ENCODE measurements around the gene COTL1.

The COTL1 gene, protein sequence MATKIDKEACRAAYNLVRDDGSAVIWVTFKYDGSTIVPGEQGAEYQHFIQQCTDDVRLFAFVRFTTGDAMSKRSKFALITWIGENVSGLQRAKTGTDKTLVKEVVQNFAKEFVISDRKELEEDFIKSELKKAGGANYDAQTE

GRCh38 chr16:84617791-84618580 is at the start of gene COTL1:
Gene COTL1 (minus strand): TSS chr16:84618078. CDS start chr16:84617914, 164 bp downstream.
- DNase-seq, result peak; percentile 98

GRCh38 chr16:84665843-84666242 is 48.0 kb upstream of the COTL1 start:
- DNase-seq, result no peak

GRCh38 chr16:84665359-84665758 is 47.5 kb upstream of the COTL1 start:
- no peak for DNase-seq

- DNase-seq, result no peak
These were observed 45.7 kb upstream of the COTL1 start for GRCh38 chr16:84663433-84664101.

GRCh38 chr16:84662471-84662870 is 44.6 kb upstream of the COTL1 start:
- DNase-seq, result no peak

GRCh38 chr16:84661418-84662060 is 43.7 kb upstream of the COTL1 start:
- no peak for DNase-seq

- peak; percentile 29 for DNase-seq
These were observed 43.1 kb upstream of the COTL1 start for GRCh38 chr16:84660973-84661372.

GRCh38 chr16:84659656-84660300 is 41.9 kb upstream of the COTL1 start:
- DNase-seq, result no peak

GRCh38 chr16:84658690-84659089 is 40.8 kb upstream of the COTL1 start:
- no peak for DNase-seq

DNA sequence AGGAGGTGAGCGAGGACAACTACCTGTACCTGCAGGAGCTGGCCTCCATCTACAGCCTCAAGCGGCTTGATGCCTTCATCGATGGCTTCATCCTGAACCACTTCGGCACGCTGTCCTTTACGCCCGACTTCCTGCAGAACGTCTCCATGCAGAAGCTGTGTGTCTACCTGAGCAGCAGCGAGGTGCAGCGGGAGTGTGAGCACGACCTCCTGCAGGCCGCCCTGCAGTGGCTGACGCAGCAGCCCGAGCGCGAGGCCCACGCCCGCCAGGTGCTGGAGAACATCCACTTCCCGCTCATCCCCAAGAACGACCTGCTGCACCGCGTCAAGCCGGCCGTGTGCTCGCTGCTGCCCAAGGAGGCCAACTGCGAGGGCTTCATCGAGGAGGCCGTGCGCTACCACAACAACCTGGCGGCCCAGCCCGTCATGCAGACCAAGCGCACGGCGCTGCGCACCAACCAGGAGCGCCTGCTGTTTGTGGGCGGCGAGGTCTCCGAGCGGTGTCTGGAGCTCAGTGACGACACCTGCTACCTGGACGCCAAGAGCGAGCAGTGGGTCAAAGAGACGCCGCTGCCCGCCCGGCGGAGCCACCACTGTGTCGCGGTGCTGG is 39.5 kb upstream of the COTL1 start:
- DNase-seq, result no peak

- DNase-seq, result no peak
These were observed 38.8 kb upstream of the COTL1 start for GRCh38 chr16:84656649-84657048.

DNA sequence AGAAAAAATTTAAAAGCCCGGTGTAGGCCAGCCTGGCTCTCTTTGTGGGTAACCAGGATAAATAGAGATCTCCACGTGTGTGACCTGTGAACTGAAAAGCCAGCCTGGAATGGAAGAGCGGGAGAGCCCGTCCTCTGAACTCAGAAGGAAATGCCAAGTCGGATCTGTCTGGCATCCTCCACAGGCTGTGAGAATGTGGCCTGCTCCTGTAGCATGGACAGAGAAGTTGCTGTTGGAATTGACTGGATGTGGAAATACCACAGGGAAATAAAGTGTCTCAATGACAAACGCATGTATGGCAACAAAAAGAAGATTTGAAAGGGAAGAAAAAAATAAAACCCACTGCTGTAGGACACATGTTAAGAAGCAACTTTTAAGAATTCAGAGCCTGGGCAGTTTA is 37.1 kb upstream of the COTL1 start:
- DNase-seq, result no peak

DNA sequence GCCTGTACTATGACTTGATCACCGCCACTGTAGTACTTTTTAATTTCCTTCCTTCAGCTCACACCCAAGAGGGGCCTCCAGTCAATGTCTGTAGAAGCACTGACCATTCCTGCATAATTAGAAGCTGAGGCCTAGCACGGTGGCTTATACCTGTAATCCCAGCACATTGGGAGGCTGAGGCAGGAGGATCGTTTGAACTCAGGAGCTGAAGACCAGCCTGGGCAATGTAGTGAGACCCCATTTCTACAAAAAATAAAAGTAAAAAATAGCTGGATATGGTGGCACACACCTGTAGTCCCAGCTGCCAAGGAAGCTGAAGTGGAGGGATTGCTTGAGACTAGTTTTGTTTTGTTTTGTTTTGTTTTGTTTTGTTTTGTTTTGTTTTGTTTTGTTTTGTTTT is 36.4 kb upstream of the COTL1 start:
- no peak for DNase-seq

DNA sequence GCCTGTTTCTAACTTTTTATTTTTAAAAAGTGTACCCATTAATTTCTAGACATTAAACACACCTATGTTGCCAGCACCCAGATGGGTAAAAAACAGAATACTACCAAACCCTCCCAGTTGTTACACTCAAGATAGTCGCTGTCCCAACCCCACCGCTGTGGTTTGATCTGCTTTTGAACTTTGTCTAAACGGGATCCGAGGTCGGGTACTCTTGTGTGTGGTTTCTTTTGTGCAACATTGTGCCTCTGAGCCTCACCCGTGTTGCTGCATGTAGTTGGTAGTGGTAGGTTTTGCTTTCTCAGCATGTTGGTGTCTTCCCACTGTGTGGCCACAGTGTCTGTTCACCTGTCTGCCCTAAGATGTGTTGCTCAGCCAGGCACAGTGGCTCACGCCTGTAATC is 34.7 kb upstream of the COTL1 start:
- DNase-seq, result no peak

GRCh38 chr16:84650062-84650991 is 32.4 kb upstream of the COTL1 start:
- no peak for DNase-seq

- DNase-seq, result no peak
These were observed 31.6 kb upstream of the COTL1 start for GRCh38 chr16:84649511-84649861.

- DNase-seq, result peak; percentile 44
These were observed 31.0 kb upstream of the COTL1 start for GRCh38 chr16:84648595-84649510.

GRCh38 chr16:84647828-84648594 is 30.1 kb upstream of the COTL1 start, which contains the start of gene KLHL36:
Gene KLHL36 (plus strand): TSS chr16:84648511. CDS start chr16:84650868, 2,357 bp downstream.
- DNase-seq, result peak; percentile 69

DNA sequence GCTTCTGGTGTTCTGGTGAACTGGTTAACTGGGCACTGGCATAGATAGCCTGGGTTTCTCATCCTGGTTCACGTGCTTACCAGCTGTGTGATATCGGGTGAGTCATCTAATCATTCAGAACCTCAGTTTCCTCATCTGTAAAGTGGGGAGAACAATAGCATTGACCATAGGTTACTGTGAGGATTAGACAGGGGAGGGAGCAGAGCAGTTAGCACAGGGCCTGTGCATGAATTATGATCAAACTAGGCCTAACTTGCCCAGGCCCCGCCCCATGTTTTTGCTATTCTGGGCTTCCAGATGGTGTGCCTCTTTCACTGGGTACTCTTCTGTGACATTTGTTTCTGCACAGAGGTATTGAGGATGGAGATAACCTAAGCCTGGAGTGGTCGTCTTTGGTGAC is 25.8 kb upstream of the COTL1 start:
- DNase-seq, result no peak

DNA sequence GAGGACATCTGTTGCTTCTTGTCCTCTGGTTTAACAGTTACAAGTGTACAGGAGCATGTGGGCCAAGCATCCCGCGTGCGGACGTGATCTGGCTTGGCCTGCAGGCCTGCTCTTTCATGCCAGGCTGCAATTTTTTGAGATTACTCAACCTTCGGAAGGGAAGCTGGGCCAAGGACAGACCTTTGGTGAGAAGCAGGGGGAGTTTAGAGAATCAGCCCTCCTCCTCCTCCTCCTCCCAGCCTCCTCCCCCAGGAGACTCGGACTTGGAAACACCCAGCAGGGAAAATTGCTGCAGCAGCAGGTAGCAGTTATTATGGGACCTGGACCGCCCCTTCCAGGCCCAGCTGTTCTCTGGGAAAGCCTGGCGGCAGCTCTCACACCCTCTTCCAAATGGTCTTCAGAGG is 25.3 kb upstream of the COTL1 start:
- DNase-seq, result peak; percentile 68
